Retina (tissue), 1 donor: ENCODE results near the gene GFOD1.
A peak's percentile ranks its signal among the peaks of the same experiment; 100 is the strongest.
"Not testable (repeated sequence)": the region's sequence is repeated elsewhere in the genome, so short reads cannot be mapped to it uniquely, and the experiment has no call there.

Experiments
- DNase-seq: peaks from one replicate; pipeline ENCODE4 v3.0.0-alpha.2; 2016

GFOD1 gene

DNA sequence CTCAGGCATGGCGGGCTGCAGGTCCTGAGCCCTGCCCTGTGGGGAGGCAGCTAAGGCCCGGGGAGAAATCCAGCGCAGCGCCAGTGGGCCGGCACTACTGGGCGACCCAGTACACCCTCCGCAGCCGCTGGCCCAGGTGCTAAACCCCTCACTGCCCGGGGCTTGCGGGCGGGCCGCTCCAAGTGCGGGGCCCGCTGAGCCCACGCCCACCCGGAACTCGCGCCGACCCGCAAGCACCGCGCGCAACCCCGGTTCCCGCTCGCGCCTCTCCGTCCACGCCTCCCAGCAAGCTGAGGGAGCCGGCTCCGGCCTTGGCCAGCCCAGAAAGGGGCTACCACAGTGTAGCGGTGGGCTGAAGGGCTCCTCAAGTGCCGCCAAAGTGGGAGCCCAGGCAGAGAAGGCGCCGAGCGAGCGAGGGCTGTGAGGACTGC lies 23.8 kb upstream of the GFOD1 start:
- not testable (repeated sequence) for DNase-seq

DNA sequence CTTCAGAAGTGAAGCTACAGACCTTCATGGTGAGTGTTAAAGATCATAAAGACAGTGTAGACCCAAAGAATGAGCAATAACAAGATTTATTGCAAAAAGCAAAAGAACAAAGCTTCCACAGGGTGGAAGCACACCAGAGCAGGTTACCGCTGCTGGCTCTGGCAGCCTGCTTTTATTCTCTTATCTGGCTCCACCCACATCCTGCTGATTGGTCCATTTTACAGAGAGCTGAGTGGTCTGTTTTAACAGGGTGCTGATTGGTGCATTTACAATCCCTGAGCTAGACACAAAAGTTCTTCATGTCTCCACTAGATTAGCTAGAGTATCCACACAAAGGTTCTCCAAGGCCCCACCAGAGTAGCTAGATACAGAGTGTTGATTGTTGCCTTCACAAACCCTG lies 23.0 kb upstream of the GFOD1 start:
- DNase-seq, result not testable (repeated sequence)

GRCh38 chr6:13508711-13509705 lies 21.6 kb upstream of the GFOD1 start:
- DNase-seq, result no peak

- no peak for DNase-seq
These were observed 20.0 kb upstream of the GFOD1 start for GRCh38 chr6:13507306-13507860.

DNA sequence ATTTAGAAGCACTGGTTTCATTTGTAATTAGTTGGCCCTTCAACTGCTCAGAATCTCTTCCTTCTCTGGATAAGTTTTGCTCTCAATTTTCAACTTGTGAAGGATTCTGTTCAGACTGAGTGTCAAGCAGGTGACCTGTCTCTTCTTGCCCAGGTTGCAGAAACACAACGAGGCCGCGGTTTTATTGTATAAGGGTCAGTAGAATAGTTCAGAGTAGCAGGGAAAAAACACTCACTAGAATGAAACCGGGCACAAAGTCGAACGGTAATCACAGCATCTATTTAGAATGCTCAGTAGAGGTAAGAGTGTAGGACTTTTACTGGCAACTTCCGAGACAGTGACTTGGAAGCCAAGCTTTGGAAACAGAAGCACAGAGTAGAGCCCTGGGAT lies 17.9 kb upstream of the GFOD1 start:
- no peak for DNase-seq

GRCh38 chr6:13504611-13505344 lies 17.4 kb upstream of the GFOD1 start:
- DNase-seq, result no peak

- DNase-seq, result no peak
These were observed 13.5 kb upstream of the GFOD1 start for GRCh38 chr6:13500915-13501314.

- no peak for DNase-seq
These were observed 12.9 kb upstream of the GFOD1 start for GRCh38 chr6:13500264-13500663.

DNA sequence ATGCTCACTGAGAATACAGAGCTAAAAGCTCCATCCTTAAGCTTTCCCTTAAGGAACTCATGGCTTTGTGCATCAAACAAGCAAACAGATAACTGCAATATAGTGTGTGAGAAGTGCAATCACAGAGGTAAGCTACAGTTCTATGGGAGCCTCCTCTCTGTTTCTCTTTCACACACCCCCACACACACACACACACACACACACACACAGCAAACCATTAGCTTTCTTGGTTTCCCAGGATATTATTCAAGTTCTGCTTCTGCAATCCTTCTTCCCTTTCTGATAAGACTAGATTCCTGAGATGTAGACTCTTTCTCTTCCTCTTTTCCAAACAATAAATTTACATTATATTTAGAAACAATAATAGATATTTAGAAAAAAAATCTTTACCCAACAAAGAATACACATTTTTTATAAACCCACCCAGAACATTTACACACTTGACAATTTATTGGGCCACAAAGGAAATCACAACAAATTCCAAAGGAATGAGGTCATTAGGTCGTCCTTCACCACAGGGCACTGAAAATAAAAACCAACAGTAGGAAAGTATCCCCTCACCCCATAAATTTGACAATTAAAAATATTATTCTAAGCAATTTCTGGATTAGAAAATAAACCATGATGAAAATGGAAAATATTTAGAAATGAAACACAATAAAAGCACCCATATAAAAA lies 9.3 kb upstream of the GFOD1 start:
- no peak for DNase-seq

DNA sequence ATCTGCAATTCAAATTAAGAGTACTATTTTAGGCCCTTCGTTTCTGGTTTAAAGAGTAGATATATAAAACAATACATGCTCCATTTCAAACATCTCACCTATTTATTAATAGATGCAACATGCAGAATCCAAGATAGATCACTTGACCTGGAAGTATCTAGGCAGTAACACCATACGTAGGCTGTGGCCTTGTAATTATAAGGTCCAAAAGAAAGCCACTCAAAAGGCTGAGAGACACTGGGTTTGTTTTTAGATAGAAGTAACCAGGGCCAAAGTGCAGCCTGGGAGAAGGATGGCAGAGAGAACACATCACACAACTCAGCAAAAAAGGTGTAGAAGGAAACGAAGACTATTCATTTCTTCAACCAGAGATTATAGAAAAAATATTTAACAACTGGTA lies 8.4 kb upstream of the GFOD1 start:
- DNase-seq, result no peak

DNA sequence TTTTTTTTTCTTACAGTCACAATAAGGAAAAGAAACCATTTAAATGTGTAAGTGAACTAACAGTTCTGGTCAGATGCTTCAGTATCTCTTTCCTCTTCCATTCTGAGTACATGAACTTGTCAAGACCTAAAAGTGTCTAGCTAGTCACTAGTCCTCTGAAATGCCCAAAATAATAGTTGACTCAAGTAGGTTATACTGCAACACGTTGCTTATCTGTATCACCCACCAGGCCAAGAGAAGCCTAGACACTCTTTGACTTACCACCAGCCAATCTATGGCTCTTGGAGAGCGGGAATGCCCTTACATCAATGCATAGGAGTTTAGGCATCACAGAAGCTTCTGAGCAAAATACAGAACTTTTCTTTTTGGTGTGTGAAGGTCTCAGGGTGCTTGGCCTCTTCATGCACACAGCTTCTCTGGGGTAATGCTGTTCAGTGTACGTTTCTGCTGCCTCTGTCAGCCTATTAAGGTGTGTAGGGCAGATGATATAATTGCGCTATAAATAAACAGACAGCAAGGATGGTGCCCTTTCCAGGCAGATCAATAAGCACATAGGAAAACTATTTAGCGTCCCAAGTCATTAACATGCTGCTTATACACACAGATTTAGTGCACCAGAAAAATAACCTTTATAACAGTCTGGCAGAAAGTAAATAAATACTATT lies 7.8 kb upstream of the GFOD1 start:
- DNase-seq, result no peak

DNA sequence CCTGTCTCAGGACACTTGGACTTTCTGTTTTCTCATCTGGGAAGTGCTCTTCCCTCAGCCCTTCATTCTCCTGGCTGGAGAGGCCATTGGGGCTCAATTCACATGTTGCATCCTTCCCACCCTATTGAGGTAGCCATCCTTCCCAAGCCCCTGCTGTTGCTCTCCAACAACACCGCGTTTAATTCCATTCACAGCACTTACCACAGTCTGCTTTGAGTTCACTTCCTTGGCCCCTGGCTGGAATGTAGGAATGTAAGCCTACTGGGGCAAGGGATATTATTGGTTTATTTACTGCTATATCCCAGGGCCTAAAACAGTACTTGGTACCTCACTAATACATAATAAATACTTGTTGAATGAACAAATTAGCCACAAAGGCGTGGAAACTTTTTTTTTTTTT lies 6.7 kb upstream of the GFOD1 start:
- DNase-seq, result no peak

- DNase-seq, result no peak
These were observed 5.7 kb upstream of the GFOD1 start for GRCh38 chr6:13493147-13493546.

DNA sequence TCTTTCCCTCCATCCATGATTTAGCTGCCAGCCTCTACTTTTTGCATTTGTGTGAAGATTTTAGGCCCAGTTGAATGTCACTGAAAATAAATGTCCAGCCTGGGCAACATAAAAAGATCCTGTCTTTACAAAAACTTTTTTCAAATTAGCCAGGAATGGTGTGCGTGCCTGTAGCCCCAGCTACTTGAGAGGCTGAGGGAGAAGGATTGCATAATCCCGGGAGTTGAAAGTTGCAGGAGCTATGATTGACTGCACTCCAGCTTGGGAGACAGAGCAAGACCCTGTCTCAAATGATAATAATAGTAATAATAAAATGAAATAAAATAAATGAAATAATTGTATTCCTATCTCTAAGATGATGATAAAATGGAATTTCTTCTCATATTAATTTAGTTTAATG lies 5.0 kb upstream of the GFOD1 start:
- no peak for DNase-seq

DNA sequence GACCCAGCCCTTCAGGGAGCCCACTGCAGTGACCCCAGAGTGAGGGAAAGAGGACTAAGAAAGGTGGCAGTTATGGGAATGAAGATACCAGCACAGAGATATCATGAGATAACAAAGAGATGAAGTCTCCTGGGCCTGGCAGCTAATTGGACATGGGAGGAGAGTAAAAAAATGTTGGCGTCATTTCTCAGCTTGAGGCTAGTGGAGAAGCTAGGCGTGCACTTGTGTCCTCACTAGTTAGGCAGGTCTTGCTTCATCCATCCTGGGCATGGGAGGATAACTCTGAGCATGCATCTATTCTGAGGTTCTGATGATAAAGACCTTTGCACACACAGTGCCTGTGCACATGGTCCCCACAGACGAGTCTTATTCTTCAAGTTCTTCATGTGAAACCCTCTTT lies 4.1 kb upstream of the GFOD1 start:
- DNase-seq, result no peak

GRCh38 chr6:13490402-13490801 lies 3.0 kb upstream of the GFOD1 start:
- DNase-seq, result no peak

- no peak for DNase-seq
These were observed 1.5 kb upstream of the GFOD1 start for GRCh38 chr6:13488896-13489237.

- peak; percentile 46 for DNase-seq
These were observed 855 bp upstream of the GFOD1 start for GRCh38 chr6:13488015-13488895.

- peak; percentile 83 for DNase-seq
These were observed 700 bp downstream of the GFOD1 start for GRCh38 chr6:13486679-13487121.

DNA sequence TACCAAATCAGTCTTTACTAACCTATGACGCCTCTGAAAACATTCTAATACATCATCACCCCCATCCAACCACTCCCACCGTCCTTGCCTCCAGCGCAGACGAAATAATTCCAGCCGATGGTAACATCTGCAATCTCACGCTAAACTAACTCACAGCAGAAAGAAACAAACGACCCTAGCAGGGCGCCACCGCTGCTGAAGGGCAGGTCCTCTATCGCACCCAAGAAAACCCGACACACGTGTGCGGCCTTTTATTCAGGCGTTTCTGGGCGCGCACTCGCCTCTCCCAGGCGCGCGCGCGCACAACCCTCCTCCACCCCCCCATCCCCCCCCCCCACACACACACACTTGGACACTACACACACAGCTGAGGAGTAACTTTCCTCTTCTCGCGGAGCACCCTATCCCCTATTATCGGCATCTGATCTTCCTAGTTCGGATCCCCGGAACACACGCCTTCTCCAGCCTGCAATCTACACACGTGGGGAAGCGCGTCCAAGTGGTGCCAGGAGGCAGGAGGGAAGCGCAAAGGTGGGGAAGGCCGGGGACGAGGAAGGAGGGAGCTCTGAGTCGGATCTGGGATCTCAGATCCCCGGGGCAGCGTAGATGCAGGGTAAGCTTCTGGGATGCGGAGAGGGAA lies 1.4 kb downstream of the GFOD1 start:
- DNase-seq, result peak; percentile 47

DNA sequence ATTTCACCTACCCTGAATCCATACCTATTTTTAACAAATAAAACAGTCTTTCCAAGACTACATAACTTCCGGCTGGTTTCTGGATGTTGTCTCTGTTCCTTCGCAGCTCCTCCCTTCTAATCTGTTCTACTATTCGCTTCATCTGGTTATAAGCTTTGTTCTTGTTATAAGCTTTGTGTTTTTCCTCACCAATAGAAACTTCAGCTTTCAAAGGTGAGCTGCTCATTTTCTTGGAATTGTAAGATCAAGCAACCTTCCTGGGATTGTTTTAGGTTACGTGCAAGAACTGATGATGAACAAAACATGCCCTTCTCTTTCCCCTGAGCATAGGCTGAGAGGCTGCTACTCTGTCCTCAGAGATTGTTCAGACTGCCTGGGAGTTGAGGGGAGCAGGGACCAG lies 2.1 kb downstream of the GFOD1 start:
- no peak for DNase-seq
